B cell (primary cell): Measurements from ENCODE around the gene LAMA3. TPM values are rescaled to one million over a fixed set of nuclear protein-coding genes. Genes with fewer than 3 reads are reported as not detected.

Experiments
- ATAC-seq: fragments of 200-7000 bp; cut with Tn5 transposase; one replicate; pipeline ENCODE4 v1.10.0; 2021; ENCODE audit warnings: low read depth, mild to moderate bottlenecking, moderate number of reproducible peaks, moderate library complexity
- CTCF ChIA-PET: fragments of 350-600 bp; sonication (Branson Sonifier 250); formaldehyde crosslinking; loops from one replicate; lab custom pipeline; 2021; ENCODE audit warnings: antibody characterized with exemption, inconsistent platforms; lab: Charles Lee
- POLR2A ChIA-PET: fragments of 350-600 bp; sonication (Branson Sonifier 250); formaldehyde crosslinking; loops from one replicate; lab custom pipeline; 2021; ENCODE audit warnings: antibody characterized with exemption; lab: Charles Lee
- DNase-seq: peaks from one replicate; pipeline ENCODE4 v3.0.0; 2013
- H2AFZ ChIP-seq: 2 replicates; pipeline ENCODE4 v1.6.1; 2012; ENCODE audit warnings: mild to moderate bottlenecking, low read depth, low read length; ENCODE audit not compliant: insufficient read depth, poor library complexity, severe bottlenecking
- H3K27ac ChIP-seq, 2 donors: 1 replicate in 1 of 2; 2 replicates in 1 of 2; pipeline ENCODE4 v1.5.1; 2012 to 2013; ENCODE audit warnings: low read length in 2 of 2, mild to moderate bottlenecking in 2 of 2, moderate library complexity in 1 of 2
- H3K27me3 ChIP-seq, 4 experiments: fragments of 200-600 bp in 1 of 4; sonication (generic) in 1 of 4; replicated peaks in 1 of 4; 1 replicate in 2 of 4; 2 replicates in 2 of 4; pipeline versions ENCODE4 v1.6.1 to v1.7.0; 2013 to 2016; ENCODE audit warnings: low read length in 3 of 4, mild to moderate bottlenecking in 2 of 4, mixed read lengths in 1 of 4, moderate library complexity in 1 of 4; ENCODE audit not compliant: insufficient read depth in 4 of 4, control insufficient read depth in 3 of 4; ENCODE audit errors: control extremely low read depth in 1 of 4
- H3K36me3 ChIP-seq, 2 experiments: replicated peaks in 1 of 2; 1 replicate in 1 of 2; 2 replicates in 1 of 2; pipeline versions ENCODE4 v1.6.1 to v1.7.1; 2013; ENCODE audit warnings: low read length in 1 of 2; ENCODE audit not compliant: insufficient read depth in 2 of 2, control insufficient read depth in 1 of 2; ENCODE audit errors: control extremely low read depth in 1 of 2, extremely low read depth in 1 of 2
- H3K4me1 ChIP-seq, 2 donors: fragments of 200-600 bp in 1 of 2; sonication (generic) in 1 of 2; 1 replicate in 1 of 2; 2 replicates in 1 of 2; pipeline versions ENCODE4 v1.5.1 to v1.6.1; 2013 to 2017; ENCODE audit warnings: low read length in 2 of 2; ENCODE audit not compliant: control insufficient read depth in 2 of 2, insufficient read depth in 2 of 2
- H3K4me2 ChIP-seq: replicated peaks from 2 replicates; pipeline ENCODE3; 2012; ENCODE audit warnings: mild to moderate bottlenecking, low read depth, low read length; ENCODE audit not compliant: poor library complexity, severe bottlenecking
- H3K4me3 ChIP-seq, 5 experiments: fragments of 200-600 bp in 1 of 5; sonication (generic) in 1 of 5; 1 replicate in 3 of 5; 2 replicates in 2 of 5; pipeline versions ENCODE4 v1.5.1 to v1.7.0; 2011 to 2016; ENCODE audit warnings: low read length in 4 of 5, mild to moderate bottlenecking in 4 of 5, low read depth in 2 of 5, control low read depth in 1 of 5, moderate library complexity in 1 of 5; ENCODE audit not compliant: insufficient read depth in 1 of 5; ENCODE audit errors: control extremely low read depth in 1 of 5, extremely low read depth in 1 of 5
- H3K79me2 ChIP-seq: fragments of 200-600 bp; sonication (generic); one replicate; pipeline ENCODE4 v1.6.0; 2016; ENCODE audit warnings: low read length; ENCODE audit not compliant: control insufficient read depth, insufficient read depth
- H3K9ac ChIP-seq: fragments of 200-600 bp; sonication (generic); 2 replicates; pipeline ENCODE4 v1.6.1; 2017; ENCODE audit warnings: mild to moderate bottlenecking, low read length, moderate library complexity
- H3K9me3 ChIP-seq, 3 donors: one replicate each; pipeline versions ENCODE4 v1.6.1 to v1.7.1; 2013; ENCODE audit warnings: low read length in 2 of 3; ENCODE audit not compliant: control insufficient read depth in 2 of 3, insufficient read depth in 1 of 3; ENCODE audit errors: control extremely low read depth in 1 of 3
- H4K20me1 ChIP-seq: 2 replicates; pipeline ENCODE4 v1.6.0; 2012; ENCODE audit warnings: mild to moderate bottlenecking, low read length; ENCODE audit not compliant: insufficient read depth, control insufficient read depth, poor library complexity, severe bottlenecking
- H3K27ac Mint-ChIP-seq: one replicate; pipeline ENCODE4 v1.8.0; 2021; ENCODE audit warnings: mixed read lengths
- H3K27me3 Mint-ChIP-seq: one replicate; pipeline ENCODE4 v1.8.0; 2021; ENCODE audit warnings: mixed read lengths
- H3K4me1 Mint-ChIP-seq: one replicate; pipeline ENCODE4 v1.8.0; 2021; ENCODE audit warnings: mixed read lengths
- H3K4me3 Mint-ChIP-seq: one replicate; pipeline ENCODE4 v1.8.0; 2021; ENCODE audit warnings: mixed read lengths
- H3K9me3 Mint-ChIP-seq: one replicate; pipeline ENCODE4 v1.8.0; 2022; ENCODE audit warnings: mixed read lengths; ENCODE audit not compliant: insufficient read depth
- EZH2 ChIP-seq: IDR thresholded peaks from 2 replicates; pipeline ENCODE4 v1.6.1; 2012; ENCODE audit warnings: borderline replicate concordance, low read depth, mild to moderate bottlenecking, moderate library complexity, low read length; ENCODE audit not compliant: insufficient read depth, poor library complexity, severe bottlenecking
- WGBS: methylation state at CpG from one replicate; pipeline ENCODE4 v1.1.5; 2013; ENCODE audit warnings: missing lambda C conversion rate; ENCODE audit not compliant: insufficient coverage; 5-methylcytosine and 5-hydroxymethylcytosine counted together
- intact Hi-C: fragments of 100-400 bp; cut with micrococcal nuclease; formaldehyde crosslinking; loops from one replicate; pipeline ENCODE4 v1.10.0; 2022
- polyA plus RNA-seq: library from polyadenylated mRNA; depleted of rRNA; stranded (reverse); fragments of >200 nt; gene quantifications from 2 replicates; pipeline ENCODE4 v1.2.3, GENCODE V29; 2012
- total RNA-seq, 2 donors: library from RNA; stranded (reverse); fragments of 120-200 nt in 1 of 2; gene quantifications; 1 replicate in 1 of 2; 2 replicates in 1 of 2; pipeline versions ENCODE4 v1.2.3 to v1.2.4, GENCODE V29; 2013 to 2022
- TF ChIP-seq, protein P1 (sequence below): fragments of 200-600 bp; IDR thresholded peaks from one replicate; pipeline ENCODE4 v1.8.0; 2022; ENCODE audit warnings: antibody characterized with exemption, mild to moderate bottlenecking

The LAMA3 gene
- total and polyA plus RNA-seq, 2 donors (not counting 1 experiment from before 2014, with no cell fraction given): 0.03 to 0.32 TPM

DNA sequence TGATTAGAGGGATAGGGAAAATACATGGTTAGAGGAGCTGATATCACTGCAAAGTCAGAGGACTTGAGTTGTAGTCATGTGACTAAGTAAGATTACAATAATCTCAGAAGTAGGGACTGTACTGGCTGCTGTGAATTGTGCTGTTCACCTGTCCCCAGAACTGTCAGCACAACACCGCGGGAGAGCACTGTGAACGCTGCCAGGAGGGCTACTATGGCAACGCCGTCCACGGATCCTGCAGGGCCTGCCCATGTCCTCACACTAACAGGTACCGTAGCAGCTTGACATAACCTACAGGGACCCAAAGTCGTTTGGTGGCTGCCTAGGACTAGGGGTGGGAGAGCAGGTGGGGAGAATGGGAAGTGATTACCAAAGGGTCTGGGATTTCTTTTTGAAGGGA, 192.5 kb downstream of the LAMA3 start:
- H3K27ac Mint-ChIP-seq: no peak overlapping the region
- Histone ChIP-seq H3K79me2 (no peaks in the 10 kb centered on the region), H3K4me1 (peaks cover 0 to 5% of the 10 kb centered on the region in 2 donors), H3K9me3 (no peaks in the 10 kb centered on the region), H3K27ac (no peak overlapping the region), H3K4me3 (no peak overlapping the region), H3K9ac (no peak overlapping the region), H2AFZ (no peak overlapping the region), H3K36me3 (no peaks in the 10 kb centered on the region), H4K20me1 (no peaks in the 10 kb centered on the region), H3K4me2 (no peak overlapping the region), H3K27me3 (no peaks in the 10 kb centered on the region)
- 100% methylated on average over 6 of the region's 8 CpGs for WGBS
- intact Hi-C loops: no loop called here
- TF ChIP-seq, protein P1, sequence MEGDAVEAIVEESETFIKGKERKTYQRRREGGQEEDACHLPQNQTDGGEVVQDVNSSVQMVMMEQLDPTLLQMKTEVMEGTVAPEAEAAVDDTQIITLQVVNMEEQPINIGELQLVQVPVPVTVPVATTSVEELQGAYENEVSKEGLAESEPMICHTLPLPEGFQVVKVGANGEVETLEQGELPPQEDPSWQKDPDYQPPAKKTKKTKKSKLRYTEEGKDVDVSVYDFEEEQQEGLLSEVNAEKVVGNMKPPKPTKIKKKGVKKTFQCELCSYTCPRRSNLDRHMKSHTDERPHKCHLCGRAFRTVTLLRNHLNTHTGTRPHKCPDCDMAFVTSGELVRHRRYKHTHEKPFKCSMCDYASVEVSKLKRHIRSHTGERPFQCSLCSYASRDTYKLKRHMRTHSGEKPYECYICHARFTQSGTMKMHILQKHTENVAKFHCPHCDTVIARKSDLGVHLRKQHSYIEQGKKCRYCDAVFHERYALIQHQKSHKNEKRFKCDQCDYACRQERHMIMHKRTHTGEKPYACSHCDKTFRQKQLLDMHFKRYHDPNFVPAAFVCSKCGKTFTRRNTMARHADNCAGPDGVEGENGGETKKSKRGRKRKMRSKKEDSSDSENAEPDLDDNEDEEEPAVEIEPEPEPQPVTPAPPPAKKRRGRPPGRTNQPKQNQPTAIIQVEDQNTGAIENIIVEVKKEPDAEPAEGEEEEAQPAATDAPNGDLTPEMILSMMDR: no peak
- POLR2A ChIA-PET: interaction anchor here (0.7 kb wide), 1 partner anchor 811 kb away, joined by 8 read pairs; no protein-coding TSS in a partner anchor
- peaks cover 5% of the 10 kb centered on the region for H3K4me1 Mint-ChIP-seq
- peaks cover 12% of the 10 kb centered on the region for H3K27me3 Mint-ChIP-seq
- DNase-seq (no peak), ATAC-seq (no peak)
- H3K4me3 Mint-ChIP-seq: no peak overlapping the region
- no peaks in the 10 kb centered on the region for H3K9me3 Mint-ChIP-seq
- CTCF ChIA-PET: interaction anchor here (1.4 kb wide), 1 partner anchor 10 kb away, joined by 3 read pairs; no protein-coding TSS in a partner anchor

DNA sequence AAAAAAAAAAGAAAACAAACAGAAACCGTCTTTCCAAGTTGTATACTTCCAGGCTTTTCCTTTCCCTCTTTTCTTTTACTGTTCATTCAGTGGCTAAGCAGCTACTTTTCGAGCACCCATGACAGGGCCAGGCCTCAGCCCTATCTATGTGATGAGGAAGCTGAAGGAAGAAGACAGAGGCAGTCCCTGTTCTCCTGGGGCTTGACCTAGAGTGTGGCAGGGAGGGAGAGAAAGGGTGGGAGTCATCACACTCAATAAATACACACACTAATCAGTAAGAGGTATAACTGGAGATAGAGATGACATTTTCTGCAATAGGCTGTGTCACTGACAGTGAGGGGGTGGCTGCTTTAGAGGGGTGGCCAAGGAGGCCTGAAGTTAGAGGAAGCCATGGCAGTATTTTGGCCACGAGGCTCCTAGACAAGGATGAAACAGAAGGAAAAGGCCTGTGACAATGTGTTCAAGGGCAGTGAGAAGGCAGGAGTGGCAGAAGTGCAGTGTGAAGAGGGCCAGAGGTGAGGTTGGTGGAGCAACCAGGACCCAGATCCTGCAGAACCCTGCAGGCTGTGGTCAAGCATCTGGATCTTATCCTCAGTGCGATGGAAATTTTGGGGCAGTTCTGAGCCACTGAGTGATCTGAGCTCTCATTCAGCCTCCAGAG, 193.5 kb downstream of the LAMA3 start:
- DNase-seq (no peak), ATAC-seq (no peak)
- Histone ChIP-seq H3K4me3 (no peak overlapping the region), H3K79me2 (no peaks in the 10 kb centered on the region), H3K27me3 (no peaks in the 10 kb centered on the region), H2AFZ (no peak overlapping the region), H4K20me1 (no peaks in the 10 kb centered on the region), H3K4me2 (no peak overlapping the region), H3K4me1 (peaks cover 0 to 5% of the 10 kb centered on the region in 2 donors), H3K27ac (no peak overlapping the region), H3K9ac (no peak overlapping the region), H3K36me3 (no peaks in the 10 kb centered on the region), H3K9me3 (no peaks in the 10 kb centered on the region)
- H3K4me1 Mint-ChIP-seq: peaks cover 5% of the 10 kb centered on the region
- 91% methylated on average over 2 of the region's 4 CpGs for WGBS
- intact Hi-C loops: no loop called here
- ChIA-PET CTCF (no interaction called here), POLR2A (interaction anchor here (0.7 kb wide), 1 partner anchor 810 kb away, joined by 8 read pairs; no protein-coding TSS in a partner anchor)
- TF ChIP-seq EZH2: no peak
- TF ChIP-seq, protein P1: no peak
- H3K27me3 Mint-ChIP-seq: peaks cover 7% of the 10 kb centered on the region
- H3K4me3 Mint-ChIP-seq: no peak overlapping the region
- H3K27ac Mint-ChIP-seq: no peak overlapping the region
- H3K9me3 Mint-ChIP-seq: no peaks in the 10 kb centered on the region
